HepG2 (cell line): Measurements from ENCODE around the gene HMCN2. TPM values are rescaled to one million over a fixed set of nuclear protein-coding genes. Genes with fewer than 3 reads are reported as not detected.

Experiments used
- FOXJ3 ChIP-seq: sonication (generic); formaldehyde crosslinking; IDR thresholded peaks from 2 replicates; pipeline ENCODE4 v1.4.0; 2020; ENCODE audit warnings: missing genetic modification reagents, mild to moderate bottlenecking, borderline replicate concordance
- HMGA1 ChIP-seq: sonication (generic); formaldehyde crosslinking; conservative IDR thresholded peaks from 2 replicates; pipeline ENCODE4 v1.4.0; 2020; ENCODE audit warnings: missing genetic modification reagents
- HOXA9 ChIP-seq: sonication (generic); formaldehyde crosslinking; IDR thresholded peaks from 2 replicates; pipeline ENCODE4 v1.8.1; 2022; ENCODE audit warnings: missing genetic modification reagents, mild to moderate bottlenecking, moderate library complexity, borderline replicate concordance
- NR2F1 ChIP-seq, 2 experiments: fragments of 450-650 bp in 1 of 2; formaldehyde crosslinking in 1 of 2; IDR thresholded peaks; 2 replicates each; pipeline versions ENCODE4 v1.5.0 to v1.6.1; 2016 to 2020; ENCODE audit warnings: mild to moderate bottlenecking in 1 of 2, missing compliant biosample characterization in 1 of 2, missing genetic modification reagents in 1 of 2, moderate library complexity in 1 of 2
- SKI ChIP-seq: fragments of 450-650 bp; IDR thresholded peaks from one replicate; pipeline ENCODE4 v1.6.1; 2018; ENCODE audit warnings: mild to moderate bottlenecking; ENCODE audit not compliant: partially characterized antibody
- SUZ12 ChIP-seq: fragments of 150-350 bp; IDR thresholded peaks from 2 replicates; pipeline ENCODE4 v1.6.1; 2014; ENCODE audit warnings: low read depth, low read length
- ZBTB3 ChIP-seq: sonication (generic); formaldehyde crosslinking; IDR thresholded peaks from 2 replicates; pipeline ENCODE4 v1.4.0; 2020; ENCODE audit warnings: low read depth, mild to moderate bottlenecking, moderate library complexity, missing genetic modification reagents, borderline replicate concordance
- ZFP82 ChIP-seq: sonication (generic); formaldehyde crosslinking; IDR thresholded peaks from 2 replicates; pipeline ENCODE4 v1.5.1; 2020; ENCODE audit warnings: mild to moderate bottlenecking, missing genetic modification reagents, borderline replicate concordance
- ZKSCAN5 ChIP-seq: sonication (generic); formaldehyde crosslinking; IDR thresholded peaks from 2 replicates; pipeline ENCODE4 v1.5.1; 2020; ENCODE audit warnings: mild to moderate bottlenecking, missing genetic modification reagents
- ZMYM3 ChIP-seq: sonication (generic); formaldehyde crosslinking; IDR thresholded peaks from 2 replicates; pipeline ENCODE4 v1.5.1; 2020; ENCODE audit warnings: mild to moderate bottlenecking, missing genetic modification reagents
- ZNF160 ChIP-seq: sonication (generic); formaldehyde crosslinking; IDR thresholded peaks from 2 replicates; pipeline ENCODE4 v1.8.0; 2022; ENCODE audit warnings: mild to moderate bottlenecking, inconsistent platforms, missing genetic modification reagents
- ZNF326 ChIP-seq: sonication (generic); formaldehyde crosslinking; IDR thresholded peaks from 2 replicates; pipeline ENCODE4 v1.4.0; 2020; ENCODE audit warnings: missing genetic modification reagents, borderline replicate concordance
- polyA plus RNA-seq, 8 experiments: library from polyadenylated mRNA; depleted of rRNA in 3 of 8; stranded (reverse) in 7 of 8; unstranded in 1 of 8; fragments of >200 nt; fragmentation: Illumina TruSeq in 4 of 8; extraction: Trizol in 4 of 8; gene quantifications; 2 replicates each; pipeline versions ENCODE4 v1.2.1 to v1.2.3, GENCODE V29; 2011 to 2016; ENCODE audit warnings: low read depth in 4 of 8, missing spikeins in 1 of 8, mixed read lengths in 1 of 8; ENCODE audit not compliant: insufficient read depth in 1 of 8
- total RNA-seq, 5 experiments: library from RNA; depleted of rRNA; stranded (reverse); fragments of >200 nt; fragmentation: Illumina TruSeq; extraction: Trizol; gene quantifications; 2 replicates each; pipeline ENCODE4 v1.2.3, GENCODE V29; 2016; ENCODE audit warnings: low read depth in 1 of 5
- TF ChIP-seq, protein P1 (sequence below): sonication (generic); formaldehyde crosslinking; IDR thresholded peaks from 2 replicates; pipeline ENCODE4 v1.4.0; 2020; ENCODE audit warnings: missing genetic modification reagents, low read depth, mild to moderate bottlenecking, borderline replicate concordance
- TF ChIP-seq, protein P2 (sequence below): sonication (generic); formaldehyde crosslinking; IDR thresholded peaks from 2 replicates; pipeline ENCODE4 v1.4.0; 2020; ENCODE audit warnings: missing genetic modification reagents, borderline replicate concordance
- TF ChIP-seq, protein P3 (sequence below): IDR thresholded peaks from 2 replicates; pipeline ENCODE4 v1.6.1; 2016; ENCODE audit warnings: control low read depth
- TF ChIP-seq, protein P4 (sequence below): sonication (generic); formaldehyde crosslinking; IDR thresholded peaks from 2 replicates; pipeline ENCODE4 v1.8.1; 2022; ENCODE audit warnings: low read depth, mild to moderate bottlenecking, missing genetic modification reagents
- TF ChIP-seq, protein P5 (sequence below): sonication (generic); formaldehyde crosslinking; IDR thresholded peaks from 2 replicates; pipeline ENCODE4 v1.4.0; 2020; ENCODE audit warnings: mild to moderate bottlenecking, low read depth, missing genetic modification reagents

Gene HMCN2
- total and polyA plus RNA-seq, 2 of the 13 experiments (the other 11 are each of a cell fraction or from before 2014, with no cell fraction given): 0.09 TPM; not detected in 1

DNA sequence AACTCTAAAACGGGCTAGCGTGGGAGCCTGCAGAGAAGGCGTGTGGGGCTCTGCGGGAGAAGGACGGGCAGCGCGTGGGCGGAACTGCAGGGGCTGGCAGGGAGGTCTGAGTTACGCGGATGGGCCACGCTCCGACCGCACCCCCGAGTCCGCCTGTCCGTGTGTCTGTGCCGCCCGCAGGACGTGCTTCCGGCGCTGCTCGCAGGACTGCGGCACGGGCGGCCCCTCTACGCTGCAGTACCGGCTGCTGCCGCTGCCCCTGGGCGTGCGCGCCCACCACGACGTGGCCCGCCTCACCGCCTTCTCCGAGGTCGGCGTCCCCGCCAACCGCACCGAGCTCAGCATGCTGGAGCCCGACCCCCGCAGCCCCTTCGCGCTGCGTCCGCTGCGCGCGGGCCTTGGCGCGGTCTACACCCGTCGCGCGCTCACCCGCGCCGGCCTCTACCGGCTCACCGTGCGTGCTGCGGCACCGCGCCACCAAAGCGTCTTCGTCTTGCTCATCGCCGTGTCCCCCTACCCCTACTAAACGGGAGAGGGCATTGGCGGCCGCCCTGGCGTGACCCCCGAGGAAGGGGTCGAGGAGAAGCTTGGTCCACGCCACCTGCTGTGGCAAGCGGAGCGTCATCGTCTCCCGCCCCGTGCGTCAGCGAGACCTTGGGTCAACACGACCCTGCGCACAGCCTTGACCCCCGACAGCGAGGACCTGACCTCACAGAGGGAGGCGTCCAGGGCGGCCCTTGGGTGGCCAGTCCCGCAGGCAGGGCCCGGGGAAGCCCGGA lies 167.8 kb downstream of the HMCN2 start (continued):
- TF ChIP-seq, protein P1, sequence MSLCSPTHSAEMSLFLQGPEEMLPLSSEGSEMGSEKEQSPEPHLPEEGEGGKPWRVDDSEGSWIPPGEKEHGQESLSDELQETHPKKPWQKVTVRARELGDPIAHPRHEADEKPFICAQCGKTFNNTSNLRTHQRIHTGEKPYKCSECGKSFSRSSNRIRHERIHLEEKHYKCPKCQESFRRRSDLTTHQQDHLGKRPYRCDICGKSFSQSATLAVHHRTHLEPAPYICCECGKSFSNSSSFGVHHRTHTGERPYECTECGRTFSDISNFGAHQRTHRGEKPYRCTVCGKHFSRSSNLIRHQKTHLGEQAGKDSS (CRISPR knock-in tag): 0 out of 2 replicates have a peak, but pooled peaks have one; percentile 20
- TF ChIP-seq ZNF160 (no peak; the same call in 1 of the 2 replicates), SUZ12 (no peak), SKI (peak; percentile 48), ZBTB3 (CRISPR knock-in tag) (no peak), NR2F1 (CRISPR knock-in tag; IDR thresholded peaks at IDR 0.05) (peak; percentile 77 to 97), ZKSCAN5 (CRISPR knock-in tag) (no peak), HMGA1 (no peak), FOXJ3 (CRISPR knock-in tag) (no peak), ZFP82 (CRISPR knock-in tag) (no peak; the same call in 1 of the 2 replicates), HOXA9 (CRISPR knock-in tag) (peak; percentile 56; the same call in 1 of the 2 replicates), ZNF326 (CRISPR knock-in tag) (no peak), ZMYM3 (CRISPR knock-in tag) (0 out of 2 replicates have a peak, but pooled peaks have one; percentile 6)
- TF ChIP-seq, protein P2, sequence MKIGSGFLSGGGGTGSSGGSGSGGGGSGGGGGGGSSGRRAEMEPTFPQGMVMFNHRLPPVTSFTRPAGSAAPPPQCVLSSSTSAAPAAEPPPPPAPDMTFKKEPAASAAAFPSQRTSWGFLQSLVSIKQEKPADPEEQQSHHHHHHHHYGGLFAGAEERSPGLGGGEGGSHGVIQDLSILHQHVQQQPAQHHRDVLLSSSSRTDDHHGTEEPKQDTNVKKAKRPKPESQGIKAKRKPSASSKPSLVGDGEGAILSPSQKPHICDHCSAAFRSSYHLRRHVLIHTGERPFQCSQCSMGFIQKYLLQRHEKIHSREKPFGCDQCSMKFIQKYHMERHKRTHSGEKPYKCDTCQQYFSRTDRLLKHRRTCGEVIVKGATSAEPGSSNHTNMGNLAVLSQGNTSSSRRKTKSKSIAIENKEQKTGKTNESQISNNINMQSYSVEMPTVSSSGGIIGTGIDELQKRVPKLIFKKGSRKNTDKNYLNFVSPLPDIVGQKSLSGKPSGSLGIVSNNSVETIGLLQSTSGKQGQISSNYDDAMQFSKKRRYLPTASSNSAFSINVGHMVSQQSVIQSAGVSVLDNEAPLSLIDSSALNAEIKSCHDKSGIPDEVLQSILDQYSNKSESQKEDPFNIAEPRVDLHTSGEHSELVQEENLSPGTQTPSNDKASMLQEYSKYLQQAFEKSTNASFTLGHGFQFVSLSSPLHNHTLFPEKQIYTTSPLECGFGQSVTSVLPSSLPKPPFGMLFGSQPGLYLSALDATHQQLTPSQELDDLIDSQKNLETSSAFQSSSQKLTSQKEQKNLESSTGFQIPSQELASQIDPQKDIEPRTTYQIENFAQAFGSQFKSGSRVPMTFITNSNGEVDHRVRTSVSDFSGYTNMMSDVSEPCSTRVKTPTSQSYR (CRISPR knock-in tag): no peak
- TF ChIP-seq, protein P3, sequence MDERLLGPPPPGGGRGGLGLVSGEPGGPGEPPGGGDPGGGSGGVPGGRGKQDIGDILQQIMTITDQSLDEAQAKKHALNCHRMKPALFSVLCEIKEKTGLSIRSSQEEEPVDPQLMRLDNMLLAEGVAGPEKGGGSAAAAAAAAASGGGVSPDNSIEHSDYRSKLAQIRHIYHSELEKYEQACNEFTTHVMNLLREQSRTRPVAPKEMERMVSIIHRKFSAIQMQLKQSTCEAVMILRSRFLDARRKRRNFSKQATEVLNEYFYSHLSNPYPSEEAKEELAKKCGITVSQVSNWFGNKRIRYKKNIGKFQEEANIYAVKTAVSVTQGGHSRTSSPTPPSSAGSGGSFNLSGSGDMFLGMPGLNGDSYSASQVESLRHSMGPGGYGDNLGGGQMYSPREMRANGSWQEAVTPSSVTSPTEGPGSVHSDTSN: no peak
- TF ChIP-seq, protein P4, sequence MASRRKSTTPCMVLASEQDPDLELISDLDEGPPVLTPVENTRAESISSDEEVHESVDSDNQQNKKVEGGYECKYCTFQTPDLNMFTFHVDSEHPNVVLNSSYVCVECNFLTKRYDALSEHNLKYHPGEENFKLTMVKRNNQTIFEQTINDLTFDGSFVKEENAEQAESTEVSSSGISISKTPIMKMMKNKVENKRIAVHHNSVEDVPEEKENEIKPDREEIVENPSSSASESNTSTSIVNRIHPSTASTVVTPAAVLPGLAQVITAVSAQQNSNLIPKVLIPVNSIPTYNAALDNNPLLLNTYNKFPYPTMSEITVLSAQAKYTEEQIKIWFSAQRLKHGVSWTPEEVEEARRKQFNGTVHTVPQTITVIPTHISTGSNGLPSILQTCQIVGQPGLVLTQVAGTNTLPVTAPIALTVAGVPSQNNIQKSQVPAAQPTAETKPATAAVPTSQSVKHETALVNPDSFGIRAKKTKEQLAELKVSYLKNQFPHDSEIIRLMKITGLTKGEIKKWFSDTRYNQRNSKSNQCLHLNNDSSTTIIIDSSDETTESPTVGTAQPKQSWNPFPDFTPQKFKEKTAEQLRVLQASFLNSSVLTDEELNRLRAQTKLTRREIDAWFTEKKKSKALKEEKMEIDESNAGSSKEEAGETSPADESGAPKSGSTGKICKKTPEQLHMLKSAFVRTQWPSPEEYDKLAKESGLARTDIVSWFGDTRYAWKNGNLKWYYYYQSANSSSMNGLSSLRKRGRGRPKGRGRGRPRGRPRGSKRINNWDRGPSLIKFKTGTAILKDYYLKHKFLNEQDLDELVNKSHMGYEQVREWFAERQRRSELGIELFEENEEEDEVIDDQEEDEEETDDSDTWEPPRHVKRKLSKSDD (CRISPR knock-in tag): no peak
- TF ChIP-seq, protein P5, sequence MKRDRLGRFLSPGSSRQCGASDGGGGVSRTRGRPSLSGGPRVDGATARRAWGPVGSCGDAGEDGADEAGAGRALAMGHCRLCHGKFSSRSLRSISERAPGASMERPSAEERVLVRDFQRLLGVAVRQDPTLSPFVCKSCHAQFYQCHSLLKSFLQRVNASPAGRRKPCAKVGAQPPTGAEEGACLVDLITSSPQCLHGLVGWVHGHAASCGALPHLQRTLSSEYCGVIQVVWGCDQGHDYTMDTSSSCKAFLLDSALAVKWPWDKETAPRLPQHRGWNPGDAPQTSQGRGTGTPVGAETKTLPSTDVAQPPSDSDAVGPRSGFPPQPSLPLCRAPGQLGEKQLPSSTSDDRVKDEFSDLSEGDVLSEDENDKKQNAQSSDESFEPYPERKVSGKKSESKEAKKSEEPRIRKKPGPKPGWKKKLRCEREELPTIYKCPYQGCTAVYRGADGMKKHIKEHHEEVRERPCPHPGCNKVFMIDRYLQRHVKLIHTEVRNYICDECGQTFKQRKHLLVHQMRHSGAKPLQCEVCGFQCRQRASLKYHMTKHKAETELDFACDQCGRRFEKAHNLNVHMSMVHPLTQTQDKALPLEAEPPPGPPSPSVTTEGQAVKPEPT (CRISPR knock-in tag): no peak; the same call in 1 of the 2 replicates
